ENCODE measurements around the gene CDK5RAP2. TPM values are rescaled to one million over a fixed set of nuclear protein-coding genes. Genes with fewer than 3 reads are reported as not detected.

CDK5RAP2 gene
- total RNA-seq, 4 donors from 2014 or later, result 53.5 to 74.2 (median 55.7) TPM

GRCh38 chr9:120421977-120422376, 158.0 kb downstream of the CDK5RAP2 start:
- H3K4me3 ChIP-seq (ENCODE audit: low read depth, poor library complexity, severe bottlenecking), result no peak overlapping the region
- DNase-seq (ENCODE audit: low spot score in 2 of 2), result no peak
- WGBS, 2 donors, result 93% methylated on average over 3 of the region's 3 CpGs
- no peak for TF ChIP-seq CTCF (IDR thresholded peaks at IDR 0.05)
- TF ChIP-seq POLR2A (IDR thresholded peaks at IDR 0.05), result no peak
- intact Hi-C loops (cut with DNase I; ENCODE audit: low total_unique reads), result no loop called here

GRCh38 chr9:120418315-120418714, 161.7 kb downstream of the CDK5RAP2 start:
- no peak for DNase-seq (ENCODE audit: low spot score in 2 of 2)
- 81 to 85% methylated on average over 4 of the region's 4 CpGs for WGBS, 2 donors
- no peak overlapping the region for H3K4me3 ChIP-seq (ENCODE audit: low read depth, poor library complexity, severe bottlenecking)
- intact Hi-C loops (cut with DNase I; ENCODE audit: low total_unique reads), result no loop called here
- TF ChIP-seq POLR2A (IDR thresholded peaks at IDR 0.05) (no peak), CTCF (IDR thresholded peaks at IDR 0.05) (no peak)

- intact Hi-C loops (cut with DNase I; ENCODE audit: low total_unique reads), result no loop called here
- TF ChIP-seq CTCF (IDR thresholded peaks at IDR 0.05) (no peak), POLR2A (IDR thresholded peaks at IDR 0.05) (no peak)
- no peak for DNase-seq (ENCODE audit: low spot score in 2 of 2)
- no peak overlapping the region for H3K4me3 ChIP-seq (ENCODE audit: low read depth, poor library complexity, severe bottlenecking)
- WGBS, 2 donors, result 72 to 76% methylated on average over 19 of the region's 19 CpGs
Observed at GRCh38 chr9:120416781-120417427, 163.1 kb downstream of the CDK5RAP2 start.

- intact Hi-C loops (cut with DNase I; ENCODE audit: low total_unique reads), result no loop called here
- WGBS, 2 donors, result 81 to 85% methylated on average over 15 of the region's 15 CpGs
- no peak for TF ChIP-seq CTCF (IDR thresholded peaks at IDR 0.05)
- no peak for DNase-seq (ENCODE audit: low spot score in 2 of 2)
- no peak overlapping the region for H3K4me3 ChIP-seq (ENCODE audit: low read depth, poor library complexity, severe bottlenecking)
Observed at GRCh38 chr9:120413121-120414048, 166.6 kb downstream of the CDK5RAP2 start.

GRCh38 chr9:120412425-120412951, 167.5 kb downstream of the CDK5RAP2 start:
- intact Hi-C loops (cut with DNase I; ENCODE audit: low total_unique reads), result no loop called here
- WGBS, 2 donors, result 81 to 84% methylated on average over 4 of the region's 4 CpGs
- TF ChIP-seq POLR2A (IDR thresholded peaks at IDR 0.05) (no peak), CTCF (IDR thresholded peaks at IDR 0.05) (no peak)
- DNase-seq (ENCODE audit: low spot score in 2 of 2), result no peak
- no peak overlapping the region for H3K4me3 ChIP-seq (ENCODE audit: low read depth, poor library complexity, severe bottlenecking)
